OCI-LY1 (cell line): ENCODE data around the gene CALY.

ENCODE experiments used
- H2AFZ ChIP-seq: fragments of 200-600 bp; sonication (generic), shearing (Covaris generic); 2 replicates; pipeline ENCODE4 v1.6.0; 2014; ENCODE audit warnings: antibody characterized with exemption, mild to moderate bottlenecking, low read length
- H3F3A ChIP-seq: fragments of 200-600 bp; sonication (generic), shearing (Covaris generic); 2 replicates; pipeline ENCODE4 v1.6.0; 2014; ENCODE audit warnings: mild to moderate bottlenecking, antibody characterized with exemption, low read length, moderate library complexity; ENCODE audit not compliant: insufficient read depth
- H3K27ac ChIP-seq: fragments of 200-600 bp; sonication (generic); 2 replicates; pipeline ENCODE4 v1.5.1; 2014; ENCODE audit warnings: low read length, mixed run types, mild to moderate bottlenecking, low read depth; ENCODE audit not compliant: poor library complexity, severe bottlenecking
- H3K27me3 ChIP-seq: fragments of 200-600 bp; sonication (generic); 2 replicates; pipeline ENCODE4 v1.6.0; 2014; ENCODE audit warnings: antibody characterized with exemption, mild to moderate bottlenecking, low read length, moderate library complexity; ENCODE audit not compliant: insufficient read depth
- H3K36me3 ChIP-seq: fragments of 200-600 bp; sonication (generic); 2 replicates; pipeline ENCODE4 v1.6.1; 2014; ENCODE audit warnings: mild to moderate bottlenecking, antibody characterized with exemption, low read length, moderate library complexity, mixed read lengths; ENCODE audit not compliant: insufficient read depth
- H3K4me1 ChIP-seq: fragments of 200-600 bp; sonication (generic); 2 replicates; pipeline ENCODE4 v1.5.1; 2014; ENCODE audit warnings: mild to moderate bottlenecking, low read length, moderate library complexity; ENCODE audit not compliant: insufficient read depth, severe bottlenecking
- H3K4me2 ChIP-seq: fragments of 200-600 bp; sonication (generic), shearing (Covaris generic); 2 replicates; pipeline ENCODE4 v1.6.1; 2014; ENCODE audit warnings: low read length
- H3K4me3 ChIP-seq: fragments of 200-600 bp; sonication (generic); 2 replicates; pipeline ENCODE4 v1.5.1; 2014; ENCODE audit warnings: low read length, low read depth, mild to moderate bottlenecking, mixed read lengths; ENCODE audit not compliant: poor library complexity, severe bottlenecking
- H3K79me2 ChIP-seq: fragments of 200-600 bp; shearing (Covaris generic); 2 replicates; pipeline ENCODE4 v1.6.1; 2016; ENCODE audit warnings: mixed run types, low read length, mixed read lengths; ENCODE audit not compliant: insufficient read depth
- H3K9ac ChIP-seq: fragments of 200-600 bp; sonication (generic), shearing (Covaris generic); 2 replicates; pipeline ENCODE4 v1.6.1; 2014; ENCODE audit warnings: mild to moderate bottlenecking, low read length, mixed read lengths
- H3K9me2 ChIP-seq: fragments of 200-600 bp; sonication (generic), shearing (Covaris generic); 2 replicates; pipeline ENCODE4 v1.6.1; 2014; ENCODE audit warnings: low read depth, mild to moderate bottlenecking, low read length, mixed read lengths
- H3K9me3 ChIP-seq: fragments of 200-600 bp; shearing (Covaris generic); 2 replicates; pipeline ENCODE4 v1.6.1; 2014; ENCODE audit warnings: low read length, mixed read lengths
- H4K20me1 ChIP-seq: fragments of 200-600 bp; sonication (generic), shearing (Covaris generic); 2 replicates; pipeline ENCODE4 v1.6.0; 2016; ENCODE audit warnings: mild to moderate bottlenecking, low read length; ENCODE audit not compliant: insufficient read depth
- EZH2 ChIP-seq: fragments of 200-600 bp; sonication (generic), shearing (Covaris generic); IDR thresholded peaks from 2 replicates; pipeline ENCODE4 v1.8.0; 2017; ENCODE audit warnings: borderline replicate concordance, mixed run types, mild to moderate bottlenecking, antibody characterized with exemption, low read length, moderate library complexity, mixed read lengths
- TF ChIP-seq, protein P1 (sequence below): fragments of 200-600 bp; sonication (generic), shearing (Covaris generic); IDR thresholded peaks from 2 replicates; pipeline ENCODE4 v1.5.1; 2017; ENCODE audit warnings: mild to moderate bottlenecking, antibody characterized with exemption, low read length, moderate library complexity, mixed read lengths

The CALY gene

DNA sequence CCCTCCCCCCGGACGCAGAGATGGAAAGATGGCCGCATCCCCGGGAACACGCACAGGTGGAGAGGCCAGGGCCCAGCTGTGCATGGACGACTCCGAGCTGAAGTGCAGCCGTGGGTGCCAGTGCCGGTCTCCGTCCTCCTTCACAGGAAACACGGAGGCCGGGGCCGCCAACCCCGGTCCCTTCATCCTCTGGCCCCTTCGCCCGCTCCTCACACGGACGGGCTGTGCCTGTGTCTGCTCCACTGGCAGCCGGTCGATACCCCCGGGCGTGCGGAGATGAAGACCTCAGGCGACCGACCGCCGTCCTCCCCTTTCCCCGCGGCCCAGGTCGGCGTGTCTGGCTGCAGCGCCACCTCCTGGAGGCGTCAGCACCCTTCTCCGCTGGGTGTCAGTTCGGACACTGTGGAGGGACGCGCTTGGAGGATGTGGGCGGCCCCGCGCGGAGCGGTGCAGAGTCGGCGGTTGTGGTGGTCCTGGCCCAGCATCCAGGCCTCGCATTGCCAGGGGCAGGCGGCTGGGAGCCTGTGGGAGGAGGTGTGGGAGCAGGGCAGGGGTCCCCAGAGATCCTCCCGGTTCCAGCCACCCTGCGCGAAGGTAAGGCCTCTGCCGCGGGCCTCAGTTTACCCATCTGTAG is 18.1 kb downstream of the CALY start:
- no peaks in the 10 kb centered on the region for H3K9me3 ChIP-seq
- no peaks in the 10 kb centered on the region for H4K20me1 ChIP-seq
- no peaks in the 10 kb centered on the region for H3K36me3 ChIP-seq
- H3K4me2 ChIP-seq: peak overlapping the region; percentile 88
- peak overlapping the region; percentile 35; the same call in 1 of the 2 replicates for H3K9ac ChIP-seq
- peak overlapping the region; percentile 61 for H3K4me3 ChIP-seq
- H3K9me2 ChIP-seq: no peaks in the 10 kb centered on the region
- H3K79me2 ChIP-seq: no peaks in the 10 kb centered on the region
- H3K27ac ChIP-seq: no peak overlapping the region
- TF ChIP-seq EZH2: no peak
- TF ChIP-seq, protein P1, sequence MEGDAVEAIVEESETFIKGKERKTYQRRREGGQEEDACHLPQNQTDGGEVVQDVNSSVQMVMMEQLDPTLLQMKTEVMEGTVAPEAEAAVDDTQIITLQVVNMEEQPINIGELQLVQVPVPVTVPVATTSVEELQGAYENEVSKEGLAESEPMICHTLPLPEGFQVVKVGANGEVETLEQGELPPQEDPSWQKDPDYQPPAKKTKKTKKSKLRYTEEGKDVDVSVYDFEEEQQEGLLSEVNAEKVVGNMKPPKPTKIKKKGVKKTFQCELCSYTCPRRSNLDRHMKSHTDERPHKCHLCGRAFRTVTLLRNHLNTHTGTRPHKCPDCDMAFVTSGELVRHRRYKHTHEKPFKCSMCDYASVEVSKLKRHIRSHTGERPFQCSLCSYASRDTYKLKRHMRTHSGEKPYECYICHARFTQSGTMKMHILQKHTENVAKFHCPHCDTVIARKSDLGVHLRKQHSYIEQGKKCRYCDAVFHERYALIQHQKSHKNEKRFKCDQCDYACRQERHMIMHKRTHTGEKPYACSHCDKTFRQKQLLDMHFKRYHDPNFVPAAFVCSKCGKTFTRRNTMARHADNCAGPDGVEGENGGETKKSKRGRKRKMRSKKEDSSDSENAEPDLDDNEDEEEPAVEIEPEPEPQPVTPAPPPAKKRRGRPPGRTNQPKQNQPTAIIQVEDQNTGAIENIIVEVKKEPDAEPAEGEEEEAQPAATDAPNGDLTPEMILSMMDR: peak; percentile 86
- H2AFZ ChIP-seq: no peak overlapping the region
- no peaks in the 10 kb centered on the region for H3F3A ChIP-seq
- peaks cover 20% of the 10 kb centered on the region for H3K4me1 ChIP-seq
- H3K27me3 ChIP-seq: no peaks in the 10 kb centered on the region

DNA sequence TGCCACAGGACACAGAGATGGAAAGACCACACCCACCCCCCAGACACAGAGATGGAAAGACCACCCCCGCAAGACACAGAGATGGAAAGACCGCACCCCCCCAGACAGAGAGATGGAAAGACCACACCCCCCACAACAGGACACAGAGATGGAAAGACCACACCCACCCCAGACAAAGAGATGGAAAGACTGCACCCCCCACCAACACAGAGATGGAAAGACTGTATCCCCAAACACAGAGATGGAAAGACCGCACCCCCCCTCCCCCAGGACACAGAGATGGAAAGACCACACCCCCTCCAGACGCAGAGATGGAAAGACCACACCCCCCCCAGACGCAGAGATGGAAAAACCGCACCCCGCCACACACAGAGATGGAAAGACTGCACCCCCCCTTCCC is 20.0 kb downstream of the CALY start:
- Histone ChIP-seq H2AFZ (no peak overlapping the region), H3K79me2 (no peaks in the 10 kb centered on the region), H3K27ac (no peak overlapping the region), H3K4me3 (no peak overlapping the region), H4K20me1 (no peaks in the 10 kb centered on the region), H3K36me3 (peaks cover 13% of the 10 kb centered on the region; the same call in 1 of the 2 replicates), H3K4me2 (no peak overlapping the region), H3K4me1 (peaks cover 20% of the 10 kb centered on the region), H3K9me3 (no peaks in the 10 kb centered on the region), H3K9ac (no peak overlapping the region), H3K27me3 (no peaks in the 10 kb centered on the region), H3K9me2 (no peaks in the 10 kb centered on the region), H3F3A (no peaks in the 10 kb centered on the region)
- TF ChIP-seq, protein P1: no peak
- no peak for TF ChIP-seq EZH2

DNA sequence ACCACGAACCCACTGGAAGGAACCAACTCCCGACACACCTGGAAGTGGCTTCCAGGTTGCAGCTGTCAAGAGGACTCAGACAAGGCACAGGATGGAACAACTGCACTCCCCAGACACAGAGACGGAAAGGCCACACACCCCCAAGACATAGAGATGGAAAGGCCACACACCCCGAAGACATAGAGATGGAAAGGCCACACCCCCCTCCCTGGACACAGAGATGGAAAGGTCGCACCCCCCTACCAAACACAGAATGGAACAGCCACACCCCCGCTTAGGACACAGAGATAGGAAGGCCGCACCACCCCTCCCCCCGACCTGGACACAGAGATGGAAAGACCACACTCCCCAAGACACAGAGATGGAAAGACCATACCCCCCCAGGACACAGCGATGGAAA is 20.4 kb downstream of the CALY start:
- Histone ChIP-seq H3F3A (no peaks in the 10 kb centered on the region), H2AFZ (no peak overlapping the region), H3K9me2 (no peaks in the 10 kb centered on the region), H3K27me3 (no peaks in the 10 kb centered on the region), H3K4me1 (peaks cover 20% of the 10 kb centered on the region), H3K9me3 (no peaks in the 10 kb centered on the region), H4K20me1 (no peaks in the 10 kb centered on the region), H3K36me3 (peaks cover 16% of the 10 kb centered on the region; the same call in 1 of the 2 replicates), H3K9ac (no peak overlapping the region), H3K79me2 (no peaks in the 10 kb centered on the region), H3K27ac (no peak overlapping the region), H3K4me2 (no peak overlapping the region), H3K4me3 (no peak overlapping the region)
- TF ChIP-seq, protein P1: no peak
- TF ChIP-seq EZH2: no peak
